EH (cell line): ENCODE measurements around the gene KLK2.

Source experiments
- DNase-seq: peaks from one replicate; pipeline ENCODE4 v3.0.0-alpha.2; 2015; ENCODE audit warnings: low read depth

Gene KLK2

DNA sequence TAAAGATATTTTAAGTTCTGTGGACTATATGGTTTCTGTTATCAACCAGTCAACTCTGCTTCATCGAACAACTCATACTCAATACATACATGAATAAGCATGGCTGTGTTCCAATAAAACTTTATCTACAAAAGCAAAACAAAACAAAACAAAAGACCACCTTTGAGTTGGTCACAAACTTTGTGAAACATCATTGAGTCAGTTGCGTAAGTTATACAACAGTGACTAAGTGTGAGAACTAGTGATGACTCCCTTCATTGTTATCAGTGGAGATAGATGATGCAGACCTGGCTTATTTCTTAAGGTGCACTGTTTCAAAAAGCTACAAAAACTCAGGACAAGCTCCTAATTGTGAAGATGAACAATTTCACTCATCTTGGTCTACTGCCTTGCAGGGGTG is 52.5 kb downstream of the KLK2 start:
- no peak for DNase-seq

DNA sequence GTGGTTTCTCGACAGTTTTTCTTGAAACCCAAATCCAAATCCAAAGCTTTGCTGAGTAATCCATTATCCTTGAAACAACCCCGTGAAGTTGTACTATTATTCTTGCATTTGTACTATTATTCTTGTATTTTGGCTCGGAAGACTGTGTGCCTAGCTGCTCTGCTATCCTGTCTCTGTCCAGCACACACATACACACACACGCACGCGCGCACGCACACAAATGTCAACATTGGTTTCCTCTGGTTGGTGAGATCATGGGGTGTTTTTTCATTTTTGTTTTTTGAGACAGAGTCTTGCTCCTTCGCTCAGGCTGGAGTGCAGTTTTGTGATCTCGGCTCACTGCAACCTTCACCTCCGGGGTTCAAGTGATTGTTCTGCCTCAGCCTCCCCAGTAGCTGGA is 52.9 kb downstream of the KLK2 start:
- DNase-seq = no peak

DNA sequence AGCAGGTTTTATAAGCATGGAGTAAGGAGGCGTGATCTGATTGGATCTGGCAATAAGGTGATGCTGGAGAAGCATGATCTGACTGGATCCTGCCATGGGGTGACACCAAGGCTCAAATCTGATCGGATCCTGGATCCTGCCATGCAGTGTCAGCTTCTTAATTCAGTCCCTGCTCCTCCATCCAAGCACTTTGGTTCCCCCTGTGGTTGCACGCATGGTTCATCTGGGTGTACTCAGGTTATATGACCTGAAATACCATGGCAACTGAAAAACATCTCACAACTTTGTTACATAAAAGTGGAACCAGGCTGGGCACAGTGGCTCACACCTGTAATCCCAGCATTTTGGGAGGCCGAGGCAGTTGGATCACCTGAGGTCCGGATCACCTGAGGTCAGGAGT is 55.6 kb downstream of the KLK2 start:
- no peak for DNase-seq
